DMS53 treated with DMSO at 0.1 percent for 48 hours (cell line): Measurements from ENCODE around the gene CELF1.

Experiments
- DNase-seq: peaks from one replicate; lab custom pipeline; 2025; ENCODE audit not compliant: unreplicated experiment; lab: John Stamatoyannopoulos, UW

The CELF1 gene

DNA sequence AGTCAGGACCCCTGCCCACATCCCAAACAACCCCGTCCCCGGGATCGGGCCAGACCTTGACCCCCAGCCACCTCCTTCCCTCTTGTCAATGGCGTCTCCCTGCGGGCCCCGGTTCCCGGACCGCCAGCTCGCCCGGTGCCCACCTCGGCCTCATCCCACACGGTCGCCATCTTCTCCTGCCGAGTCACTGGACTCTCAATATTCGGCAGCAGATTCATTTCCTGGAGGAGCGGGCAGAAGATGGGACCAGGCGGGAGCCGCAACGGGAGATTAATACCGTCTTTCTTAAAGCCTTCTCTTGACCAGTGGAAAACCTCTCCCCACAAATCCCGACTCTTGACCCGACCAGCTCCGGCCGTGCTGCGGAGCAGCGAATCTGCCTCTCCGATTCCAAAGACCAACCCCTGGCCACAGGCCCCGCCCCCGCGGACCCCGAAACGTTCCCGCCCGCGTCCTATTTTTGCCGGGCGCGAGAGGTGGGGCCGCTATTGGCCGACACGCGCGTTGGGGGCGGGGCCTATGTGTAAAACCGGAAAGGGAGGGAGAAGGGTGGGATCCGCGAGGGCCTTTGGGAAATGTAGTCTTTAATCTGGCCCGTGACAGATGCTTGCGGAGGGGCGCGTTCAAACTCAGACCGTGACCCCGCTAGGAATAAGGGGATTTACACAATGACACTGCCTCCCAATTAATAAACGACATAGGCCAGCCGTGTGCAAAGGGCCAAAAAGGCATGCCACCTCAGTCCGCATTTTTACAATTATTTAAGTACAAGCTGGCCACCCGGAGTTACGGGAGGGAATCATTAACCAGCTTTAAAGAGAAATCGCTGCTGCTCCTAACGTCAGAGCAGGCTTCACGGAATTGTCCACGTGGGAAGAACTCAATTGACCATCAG is 126.6 kb downstream of the CELF1 start, which contains the start of gene PSMC3:
TSS of gene PSMC3 (minus strand) at position 378 of the 895 bp plus-strand sequence. CDS start at position 218, 160 bp downstream.
- DNase-seq = peak; percentile 77

DNA sequence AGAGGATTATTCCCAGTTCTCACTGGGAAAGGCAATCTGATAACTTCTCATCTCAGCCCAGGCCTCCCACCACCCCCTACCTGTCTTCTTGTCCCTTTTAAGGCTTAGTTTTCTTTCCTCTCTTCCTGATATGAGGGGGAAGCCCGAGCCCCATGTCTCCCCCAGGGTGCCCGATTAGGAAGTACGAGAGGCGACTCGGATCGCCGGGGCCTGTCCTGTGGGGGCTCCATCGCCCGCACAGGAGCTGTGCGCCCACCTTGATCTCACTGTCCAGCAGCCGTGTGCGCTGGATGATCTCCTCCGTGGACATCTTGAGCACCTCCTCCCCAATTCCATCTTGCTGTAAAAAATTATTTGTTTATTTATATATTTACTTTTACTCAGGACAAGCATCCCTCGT is 127.3 kb downstream of the CELF1 start:
- DNase-seq = no peak

DNA sequence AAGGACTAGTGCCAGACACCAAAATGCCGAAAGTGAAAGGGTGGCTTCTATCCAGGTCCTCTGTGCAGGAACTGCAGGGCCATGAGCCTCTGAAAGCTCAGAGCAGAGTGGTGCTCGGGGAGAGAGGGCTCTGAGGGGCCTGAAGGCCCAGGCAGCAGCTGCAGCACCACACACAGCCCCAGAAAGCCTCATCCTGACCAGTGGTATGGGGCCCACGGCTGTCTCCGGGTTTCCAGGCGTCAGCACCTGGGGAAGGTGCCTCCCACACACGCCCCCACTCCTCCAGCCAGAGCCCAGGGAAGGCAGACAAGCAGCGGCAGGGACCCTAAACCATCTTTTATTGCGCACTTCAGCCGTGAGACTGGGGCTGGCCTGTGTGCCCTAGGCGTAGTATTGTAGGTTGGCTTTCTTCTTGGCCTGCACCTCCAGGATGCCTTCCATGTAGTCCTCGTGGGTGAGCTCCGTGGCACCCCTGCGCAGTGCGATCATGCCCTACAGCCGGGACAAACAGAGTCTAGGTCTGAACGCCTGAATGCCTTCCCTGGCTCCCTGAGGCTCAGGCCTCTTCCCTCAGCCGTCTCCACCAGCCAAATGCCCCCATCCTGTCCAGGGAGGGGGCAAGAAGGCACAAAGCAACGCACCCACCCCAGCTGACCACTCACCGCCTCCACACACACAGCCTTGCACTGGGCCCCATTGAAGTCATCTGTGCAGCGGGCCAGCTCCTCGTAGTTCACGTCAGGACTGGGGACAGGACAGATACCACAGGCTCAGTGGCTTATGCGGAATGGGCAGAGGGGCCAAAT is 134.3 kb downstream of the CELF1 start:
- no peak for DNase-seq

DNA sequence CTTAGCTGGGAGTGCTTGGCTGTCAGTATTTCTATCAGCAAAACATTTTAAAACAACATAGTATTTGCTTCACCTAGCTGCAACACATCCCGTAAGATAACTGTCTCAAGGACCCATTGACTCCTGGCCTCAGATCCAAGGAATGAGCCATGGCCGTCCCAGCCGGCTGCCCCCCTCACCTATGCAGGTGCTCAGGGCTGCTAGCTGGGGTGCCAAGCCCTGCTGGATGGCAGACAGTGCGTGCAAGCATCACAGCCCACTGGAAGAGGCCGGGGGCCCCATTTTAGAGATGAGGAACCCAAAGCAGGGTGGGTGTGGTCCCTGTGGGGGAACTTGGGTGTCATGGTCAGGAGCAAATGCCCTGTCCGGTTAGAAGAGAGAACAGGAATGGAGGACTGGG is 135.2 kb downstream of the CELF1 start:
- DNase-seq = no peak

DNA sequence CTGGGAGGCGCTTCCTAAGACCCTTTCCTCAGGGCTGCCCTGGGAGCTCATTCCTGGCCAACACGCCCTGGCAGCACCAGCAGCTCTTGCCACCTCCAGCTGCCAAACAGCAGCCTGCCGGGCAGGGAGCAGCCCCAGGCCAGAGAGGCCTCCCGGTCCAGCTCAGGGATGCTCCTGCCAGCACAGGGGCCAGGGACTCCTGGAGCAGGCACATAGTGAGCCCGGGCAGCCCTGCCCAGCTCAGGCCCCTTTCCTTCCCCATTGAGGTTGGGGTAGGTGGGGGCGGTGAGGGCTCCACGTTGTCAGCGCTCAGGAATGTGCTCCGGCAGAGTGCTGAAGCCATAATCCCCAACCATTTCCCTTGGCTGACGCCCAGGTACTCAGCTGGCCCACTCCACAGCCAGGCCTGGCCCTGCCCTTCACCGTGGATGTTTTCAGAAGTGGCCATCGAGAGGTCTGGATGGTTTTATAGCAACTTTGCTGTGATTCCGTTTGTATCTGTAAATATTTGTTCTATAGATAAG is 136.9 kb downstream of the CELF1 start:
- DNase-seq = peak; percentile 65
